Kidney glomerular epithelial cell (primary cell): Measurements from ENCODE around the gene FAH.

Experiments
- DNase-seq: peaks from one replicate; lab custom pipeline; 2025; lab: John Stamatoyannopoulos, UW

FAH gene

DNA sequence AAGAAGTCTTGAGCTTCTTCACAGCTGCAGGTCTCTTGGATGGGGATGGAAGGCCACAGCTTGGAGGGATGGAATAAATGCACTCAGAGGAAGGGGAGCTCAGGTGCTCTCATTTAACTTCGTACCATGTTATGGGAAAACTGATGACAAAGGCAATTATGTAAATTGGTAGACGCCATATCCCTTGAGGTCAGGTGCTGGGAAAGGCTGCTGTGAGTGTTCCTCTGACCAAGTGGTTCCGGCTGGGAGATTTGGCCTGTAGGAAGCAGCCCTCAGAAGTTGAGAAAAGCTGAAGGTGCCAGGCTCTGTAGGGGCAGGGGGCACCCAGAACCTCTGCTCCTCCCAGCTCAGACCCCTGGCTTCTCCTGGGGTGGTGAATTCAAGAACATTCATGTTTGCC is 47.1 kb downstream of the FAH start:
- DNase-seq = no peak

DNA sequence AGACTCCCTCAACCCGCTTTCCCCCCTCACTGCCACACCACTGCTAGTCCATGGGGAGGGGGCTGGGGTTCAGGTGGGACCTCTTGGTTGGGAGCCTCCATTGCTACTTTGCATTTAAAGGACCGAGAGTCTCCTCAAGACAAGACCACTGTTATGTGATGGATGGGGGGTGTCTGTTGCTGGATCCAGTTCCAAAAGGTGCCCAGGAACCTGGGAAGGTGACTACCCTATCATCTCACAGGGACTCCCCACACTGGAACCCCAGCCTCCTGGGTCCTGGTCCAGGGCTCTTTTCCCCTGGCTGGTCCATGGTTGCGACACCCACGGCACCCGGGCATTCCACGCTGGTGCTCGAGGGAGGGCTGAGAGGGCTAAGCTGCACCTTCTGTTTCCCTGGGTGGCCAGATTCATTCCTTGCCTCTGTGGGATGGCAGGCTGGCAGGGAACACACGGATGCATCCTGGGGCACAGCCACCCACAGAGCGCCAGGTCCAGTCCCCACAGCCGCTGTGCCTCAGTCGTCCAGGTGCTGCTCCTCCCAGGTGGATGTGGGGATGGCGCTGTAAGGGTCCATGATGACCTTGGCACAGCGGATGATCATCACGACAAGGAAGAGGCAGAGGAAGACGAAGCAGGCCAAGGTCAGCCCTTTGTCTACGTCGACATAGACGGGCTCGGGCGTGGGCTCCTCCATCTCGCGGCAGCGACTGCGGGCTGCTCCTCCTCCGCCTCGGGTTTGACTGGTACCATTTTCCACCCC is 48.6 kb downstream of the FAH start:
- no peak for DNase-seq

DNA sequence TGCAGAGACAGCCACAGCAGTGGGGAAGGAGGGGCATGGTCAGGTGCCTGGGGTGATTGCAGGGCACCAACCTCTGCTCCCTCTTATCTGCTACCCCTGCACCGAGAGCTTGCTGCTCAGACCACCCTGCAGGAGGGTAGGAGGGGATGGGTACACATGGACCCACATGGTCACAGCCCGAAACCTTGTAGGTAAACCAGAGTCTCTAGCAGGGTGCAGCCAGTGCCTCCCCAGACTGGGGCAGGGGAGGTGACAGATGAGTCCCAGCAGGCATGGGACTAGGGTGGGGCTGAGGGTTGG is 49.2 kb downstream of the FAH start:
- DNase-seq = no peak

DNA sequence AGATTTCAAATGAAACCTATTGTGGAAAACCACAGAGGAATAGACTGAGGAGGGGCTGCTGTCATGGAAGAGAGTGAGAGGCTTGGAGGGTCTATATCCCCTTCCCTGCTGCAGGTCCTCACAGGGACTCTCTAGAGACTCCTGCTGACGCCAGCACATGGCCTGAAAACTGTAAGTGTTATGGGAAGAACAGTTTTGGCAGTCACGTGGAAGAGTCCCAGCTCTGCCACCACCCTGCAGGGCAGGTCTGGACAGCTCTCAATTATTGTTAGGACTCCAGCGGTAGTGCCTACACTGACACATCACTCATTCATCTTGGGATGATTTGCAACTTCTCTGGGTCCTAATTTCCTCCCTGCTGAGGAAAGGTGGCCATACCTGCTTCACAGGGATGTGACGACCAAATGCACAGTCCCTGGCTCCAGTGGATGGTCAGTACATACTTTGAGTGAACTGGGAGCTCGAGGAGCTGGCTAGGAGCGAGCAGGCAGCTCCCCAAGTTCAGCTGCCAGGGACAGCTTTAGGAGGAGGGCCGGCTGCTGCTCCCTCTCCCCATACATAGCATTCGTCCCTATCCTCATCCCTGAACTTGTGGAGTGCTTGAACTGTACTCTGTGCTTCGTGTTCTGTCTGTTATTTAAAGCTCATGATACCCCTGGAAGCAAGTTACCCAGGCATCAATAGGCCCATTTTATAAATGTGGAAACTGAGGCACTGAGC is 50.0 kb downstream of the FAH start:
- no peak for DNase-seq

DNA sequence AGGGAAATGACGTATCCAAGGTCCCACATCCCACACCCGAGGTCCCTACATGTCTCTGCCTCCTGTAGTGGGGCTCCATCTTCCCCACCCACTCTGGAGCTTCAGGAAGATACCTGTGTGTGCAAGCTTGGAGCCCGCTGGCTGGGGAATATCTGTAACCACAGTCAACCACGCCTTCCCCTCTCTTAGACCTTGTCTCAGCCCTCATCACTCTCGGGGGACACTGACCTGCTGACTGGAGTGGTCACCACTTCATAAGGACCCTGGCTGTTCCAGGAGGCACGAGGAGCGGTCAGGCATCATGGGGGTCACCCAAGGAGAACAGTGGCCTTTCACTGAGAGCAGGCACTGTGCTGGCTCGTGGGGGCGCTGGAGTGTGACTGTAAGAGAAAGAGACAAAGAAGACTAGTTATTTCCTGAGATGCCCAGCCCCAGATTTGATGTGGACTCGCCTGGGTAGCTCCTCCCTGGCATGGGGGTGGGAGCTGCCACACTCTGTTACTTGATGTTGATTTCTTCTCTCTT is 50.6 kb downstream of the FAH start:
- DNase-seq = no peak

DNA sequence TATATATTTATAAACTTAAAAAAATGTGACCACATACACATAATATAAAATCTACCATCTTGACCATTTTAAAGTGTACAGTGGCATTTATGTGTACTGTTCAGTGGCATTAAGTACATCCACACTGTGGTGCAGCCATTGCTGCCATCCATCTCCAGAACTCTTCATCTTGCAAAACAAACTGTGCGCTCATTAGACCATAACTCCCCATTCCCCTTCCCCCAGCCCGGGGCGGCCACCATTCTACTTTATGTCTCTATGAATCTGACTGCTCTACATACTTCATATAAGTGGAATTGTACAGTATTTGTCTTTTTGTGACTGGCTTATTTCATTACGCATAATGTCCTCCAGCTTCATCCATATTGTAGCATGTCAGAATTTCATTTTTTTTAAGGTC is 51.4 kb downstream of the FAH start:
- no peak for DNase-seq

DNA sequence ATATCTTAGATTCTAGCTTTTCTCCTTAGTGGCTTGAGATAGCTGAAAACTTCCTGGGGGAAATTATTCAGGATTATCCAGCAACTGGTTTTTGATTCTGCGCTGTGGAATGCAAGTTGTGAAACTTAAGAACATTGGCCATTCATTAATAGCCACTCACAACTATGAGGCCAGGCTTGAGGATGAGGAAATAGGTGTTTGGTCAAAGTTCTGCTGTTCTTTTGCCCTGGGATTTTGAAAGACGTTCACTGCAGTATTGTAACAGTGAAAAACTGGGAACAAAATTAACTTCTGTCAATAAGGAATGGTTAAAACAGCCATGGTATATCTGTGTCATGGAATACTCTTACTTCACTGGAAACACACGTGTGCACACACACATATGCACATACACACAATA is 55.1 kb downstream of the FAH start:
- DNase-seq = no peak

DNA sequence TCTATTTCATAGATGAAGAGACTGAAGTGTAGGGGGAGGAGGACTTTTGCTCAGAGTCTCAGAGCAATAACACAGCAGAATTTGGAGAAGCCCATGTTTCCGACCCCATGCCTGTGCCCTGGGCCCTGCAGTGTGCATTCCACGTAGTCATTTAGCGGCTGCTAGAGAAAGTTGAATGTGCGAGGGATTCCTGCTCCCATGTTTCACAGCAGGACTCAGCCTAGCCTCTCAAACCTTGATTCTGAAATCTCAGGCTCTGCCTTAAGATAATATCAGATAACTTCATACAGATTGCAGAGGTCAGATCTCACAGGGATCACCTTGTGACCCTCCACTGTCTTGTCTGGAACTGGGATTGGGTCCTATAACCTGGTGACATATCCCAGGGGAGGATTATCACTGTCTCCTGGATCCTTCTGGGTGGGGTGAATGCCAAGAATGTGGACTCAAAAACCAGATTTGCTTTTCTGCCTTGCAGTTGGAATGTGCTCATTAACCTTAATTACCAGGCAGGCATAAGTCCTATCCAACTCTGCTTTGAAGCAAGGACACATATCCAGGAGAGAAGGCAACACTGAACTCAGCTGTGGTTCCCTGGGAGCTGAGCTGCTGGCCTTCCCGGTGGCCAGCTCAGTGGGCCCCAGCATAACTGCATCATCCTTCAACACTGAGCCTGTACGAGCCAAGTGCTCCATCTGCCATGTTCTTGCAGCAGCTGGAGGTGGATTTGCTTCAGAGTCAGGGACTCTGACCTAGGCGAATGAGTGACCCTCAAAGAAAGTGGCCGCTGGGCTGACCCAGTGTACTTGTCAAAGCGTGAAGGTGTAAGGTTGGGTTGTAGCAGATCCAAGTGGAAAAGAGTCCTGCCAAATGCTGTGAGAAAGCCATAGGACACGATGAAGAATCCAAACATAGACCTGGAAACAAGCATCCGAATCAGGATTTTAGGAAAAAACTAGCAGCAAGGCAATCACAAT is 56.2 kb downstream of the FAH start:
- DNase-seq = no peak

DNA sequence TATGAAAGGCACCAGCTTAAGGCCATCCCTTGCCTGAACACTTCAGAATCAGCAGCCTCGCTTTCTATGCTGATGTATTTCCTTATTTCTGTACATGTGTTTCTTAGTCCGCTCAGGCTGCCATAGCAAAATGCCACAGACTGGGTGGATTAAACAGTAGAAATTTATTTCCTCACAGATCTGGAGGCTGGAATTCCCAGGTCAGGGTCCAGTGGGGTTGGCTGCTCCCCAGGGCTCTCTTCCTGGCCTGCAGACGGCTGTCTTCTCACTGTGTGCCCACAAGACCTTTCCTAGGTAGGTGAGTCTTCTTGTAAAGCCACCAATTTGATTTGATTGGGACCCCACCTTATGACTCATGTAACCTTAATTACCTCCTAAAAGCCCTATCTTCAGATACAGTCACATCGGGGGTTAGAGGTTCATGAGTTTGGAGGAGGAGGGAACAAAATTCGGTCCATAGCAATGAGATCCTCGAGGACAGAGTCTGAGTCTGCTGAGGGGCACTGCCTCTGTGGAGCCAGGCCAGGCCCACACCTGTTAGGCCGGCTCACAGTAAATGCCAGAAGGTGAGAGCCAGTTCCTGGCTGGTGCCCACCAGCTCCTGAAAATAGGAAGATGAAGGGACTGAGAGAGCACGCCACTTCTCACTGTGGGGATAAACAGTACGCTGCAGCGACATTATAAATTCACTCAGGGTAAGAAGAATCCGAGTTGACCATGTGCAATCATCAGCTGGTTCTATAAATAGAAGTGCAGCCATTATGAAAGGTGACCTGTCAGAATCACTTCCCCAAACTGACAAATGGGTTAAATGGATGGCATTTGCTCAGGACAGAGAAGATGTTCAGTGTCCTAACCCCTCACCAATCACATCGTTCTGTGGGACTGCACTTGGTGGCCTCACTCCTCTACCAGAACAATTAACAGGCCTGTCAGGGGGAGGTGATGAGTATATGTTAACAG is 58.1 kb downstream of the FAH start:
- DNase-seq = no peak

DNA sequence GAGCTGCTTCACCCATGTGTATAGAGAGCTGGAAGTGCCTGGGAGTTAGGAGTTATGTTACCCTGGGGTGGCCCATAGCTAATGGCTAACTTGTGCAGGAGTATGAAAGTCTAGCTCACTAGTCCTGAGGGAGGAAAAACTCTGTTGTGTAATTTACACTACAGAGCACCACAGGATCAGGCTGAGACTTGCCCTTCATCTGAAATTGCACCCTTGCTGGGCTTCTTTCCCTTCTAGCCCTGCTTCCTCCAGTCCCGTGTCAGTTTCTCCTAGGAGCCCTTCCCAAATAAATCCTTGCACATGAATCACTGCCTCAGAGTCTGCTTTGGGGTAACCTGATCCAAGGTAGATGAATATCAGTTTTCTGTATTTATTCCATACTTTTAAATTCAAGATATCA is 59.2 kb downstream of the FAH start:
- DNase-seq = no peak

DNA sequence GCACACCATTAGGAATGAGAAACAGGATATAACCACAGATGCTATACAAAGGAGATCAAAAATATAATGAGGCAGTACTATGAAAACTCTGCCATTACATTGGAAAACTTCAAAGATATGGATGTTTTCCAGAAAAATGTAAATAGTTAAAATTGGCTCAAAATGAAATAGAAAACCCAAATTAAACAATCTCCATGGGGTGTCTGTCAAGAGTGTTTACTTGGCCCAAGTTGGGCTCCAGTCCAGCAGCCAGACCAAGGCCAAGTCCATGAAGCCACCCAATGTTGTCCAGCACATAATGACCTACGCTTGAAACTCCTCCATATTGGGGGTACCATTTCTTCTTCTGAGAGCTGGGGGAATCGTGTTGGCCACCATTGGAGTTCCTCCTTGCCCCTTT is 62.1 kb downstream of the FAH start:
- no peak for DNase-seq

DNA sequence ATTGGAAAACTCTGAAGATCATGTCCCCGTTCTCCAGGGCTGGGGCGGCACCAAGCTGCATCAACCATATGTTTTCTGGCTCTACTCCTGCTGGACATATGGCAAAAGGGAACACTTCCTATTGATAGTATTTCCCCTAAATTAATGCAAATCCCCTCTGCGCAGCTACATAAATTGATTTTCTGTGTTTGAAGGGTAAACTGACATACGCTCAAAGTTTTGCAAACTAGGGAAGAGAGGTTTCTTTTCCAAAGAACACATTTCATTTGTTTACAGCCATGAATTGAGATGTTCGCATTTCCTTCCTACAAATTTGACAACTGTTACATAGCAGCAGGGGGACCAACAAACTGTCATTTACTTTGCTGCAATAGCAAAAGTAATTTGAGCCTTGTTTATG is 63.3 kb downstream of the FAH start:
- no peak for DNase-seq

DNA sequence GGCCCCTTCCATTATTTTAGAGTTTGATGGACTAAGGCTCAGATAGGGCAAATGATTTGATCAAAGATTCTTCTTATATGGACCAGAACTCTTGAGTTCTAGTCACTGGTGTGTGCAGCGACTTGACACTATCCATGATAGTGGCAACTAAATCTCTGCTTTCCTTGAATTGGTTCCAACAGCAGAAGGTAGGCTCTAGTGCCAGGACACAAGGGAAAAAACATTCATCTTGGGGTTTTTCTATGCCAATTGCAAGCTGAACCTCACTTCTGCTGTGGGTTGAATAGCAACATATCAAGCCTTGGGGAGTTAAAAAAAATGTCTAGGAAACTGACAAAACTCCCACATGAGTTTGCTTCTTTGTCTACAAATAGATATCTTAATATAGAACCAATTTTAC is 64.1 kb downstream of the FAH start:
- DNase-seq = no peak

DNA sequence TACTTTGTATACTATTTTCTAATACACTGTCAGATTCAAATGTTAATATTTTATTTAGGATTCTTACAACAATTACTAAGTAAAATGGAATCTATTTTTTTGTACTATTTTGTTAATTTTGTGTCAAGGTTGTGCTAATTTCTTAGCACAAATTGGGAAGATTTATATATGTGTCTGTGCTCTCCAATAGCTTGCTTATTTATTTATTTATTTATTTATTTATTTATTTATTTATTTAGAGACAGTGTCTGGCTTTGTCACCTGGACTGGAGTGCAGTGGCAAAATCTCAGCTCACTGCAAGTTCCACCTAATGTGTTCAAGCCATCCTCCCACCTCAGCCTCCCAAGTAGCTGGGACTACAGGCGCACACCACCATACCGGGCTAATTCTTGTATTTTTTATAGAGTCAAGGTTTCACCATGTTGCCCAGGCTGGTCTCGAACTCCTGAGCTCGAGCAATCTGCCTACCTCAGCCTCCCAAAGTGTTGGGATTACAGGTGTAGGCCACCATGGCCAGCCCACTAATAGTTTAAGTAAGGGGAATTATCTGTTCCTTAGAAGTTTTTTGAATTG is 64.6 kb downstream of the FAH start:
- no peak for DNase-seq

DNA sequence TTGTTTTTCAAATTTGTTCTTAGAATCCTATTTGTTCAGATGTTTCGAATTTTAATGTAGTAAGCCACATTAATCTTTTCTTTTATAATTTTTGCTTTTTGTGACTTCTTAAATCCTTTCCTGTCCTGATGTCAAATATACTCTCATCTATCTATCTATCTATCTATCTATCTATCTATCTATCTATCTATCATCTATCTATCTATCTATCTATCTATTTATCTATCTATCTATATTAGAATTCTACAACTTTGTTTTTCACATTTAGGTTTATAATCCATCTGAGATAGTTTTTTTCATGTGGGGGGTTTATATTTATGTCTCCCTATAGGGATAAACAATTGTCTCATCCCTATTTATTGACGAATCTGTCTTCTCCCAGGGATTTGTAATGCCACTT is 67.2 kb downstream of the FAH start:
- no peak for DNase-seq

DNA sequence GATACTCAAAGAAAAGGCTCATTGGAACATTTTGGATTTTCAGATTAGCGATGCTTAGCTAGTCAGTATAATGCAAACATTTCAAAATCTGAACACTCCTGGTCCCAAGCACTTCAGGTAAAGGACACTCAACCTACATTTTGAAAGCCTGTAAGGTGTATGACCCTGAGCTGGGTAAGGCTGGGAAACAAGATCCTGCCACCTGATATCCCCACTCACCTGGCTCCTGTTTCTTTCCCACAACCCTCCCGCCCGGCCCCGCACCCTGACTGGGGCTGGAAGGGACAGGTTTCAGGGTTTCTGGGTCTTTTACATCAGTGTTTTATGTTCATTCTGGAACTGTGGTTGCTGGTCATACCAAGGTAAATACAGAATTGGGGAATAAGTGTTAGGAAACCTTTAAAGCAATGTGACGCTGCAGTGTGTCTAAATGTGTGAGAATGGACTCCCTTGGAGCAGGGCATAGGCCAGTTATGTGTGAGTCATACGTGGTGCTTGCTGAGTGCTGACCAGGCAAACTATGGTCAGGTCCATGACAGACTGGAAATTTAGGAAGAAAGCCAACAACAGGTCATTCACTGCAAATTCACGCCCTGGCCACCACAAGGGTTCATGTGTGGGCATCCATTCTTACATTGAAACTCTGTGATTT is 76.3 kb downstream of the FAH start:
- DNase-seq = peak; percentile 38

DNA sequence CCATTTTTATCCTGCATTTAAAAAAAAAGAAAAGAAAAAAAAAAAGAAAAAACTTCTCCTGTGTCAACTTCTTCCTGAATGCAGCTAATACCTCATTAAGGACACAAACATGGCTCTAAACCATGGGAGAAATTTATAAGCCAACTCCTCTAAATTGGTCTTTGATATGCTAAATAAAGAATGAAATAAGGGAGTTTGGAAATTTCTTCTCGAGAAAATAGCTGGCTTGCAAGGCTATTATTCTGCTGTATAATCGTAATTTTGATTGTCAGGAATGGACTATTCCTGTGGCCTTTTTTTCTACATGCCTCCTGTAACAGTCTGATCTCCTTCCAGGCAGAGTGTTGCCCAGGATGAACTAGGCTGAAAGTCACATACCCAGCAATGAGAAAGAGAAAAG is 78.6 kb downstream of the FAH start:
- DNase-seq = no peak

DNA sequence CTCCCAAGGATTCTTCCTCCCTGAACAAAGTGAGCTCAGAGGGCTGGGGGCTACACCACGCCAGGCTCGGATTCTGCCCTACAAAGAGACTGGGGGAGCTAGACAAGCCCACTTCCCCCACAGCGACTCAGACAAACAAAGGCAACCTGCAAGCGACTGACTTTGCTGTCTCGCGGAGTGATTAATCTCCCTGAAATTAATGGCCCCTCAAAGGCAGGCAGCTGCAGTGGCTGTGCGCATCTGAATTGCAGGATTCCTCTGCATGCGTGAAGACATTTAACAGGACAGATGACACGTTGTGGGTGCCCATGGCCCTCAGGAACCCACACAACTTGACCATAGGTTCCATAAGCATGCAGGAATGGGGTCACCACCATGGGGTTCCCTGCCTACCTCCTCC is 80.8 kb downstream of the FAH start:
- DNase-seq = no peak

DNA sequence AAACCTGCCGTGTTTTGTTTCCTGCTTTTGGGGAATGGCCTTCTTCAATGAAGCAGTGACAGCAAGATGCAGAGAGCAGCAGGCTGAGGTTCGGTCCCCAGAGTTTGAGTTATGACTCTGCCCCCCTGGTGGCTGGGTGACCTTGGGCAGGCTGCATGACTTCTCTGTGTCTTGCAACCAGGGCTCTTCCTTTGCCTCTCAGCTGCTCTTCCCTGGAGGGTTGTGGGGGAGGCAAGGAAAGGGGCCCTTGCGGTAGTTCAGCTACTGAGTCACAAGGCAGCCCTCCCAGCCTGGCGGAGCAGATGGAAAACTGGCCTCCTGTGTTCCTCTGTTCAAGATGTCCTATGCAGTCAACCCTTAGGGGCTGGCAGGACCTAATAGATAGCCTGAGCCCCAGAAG is 82.1 kb downstream of the FAH start:
- DNase-seq = no peak
